ENCODE results near the gene ZFP91. TPM values are rescaled to one million over a fixed set of nuclear protein-coding genes. Genes with fewer than 3 reads are reported as not detected.
A peak's percentile ranks its signal among the peaks of the same experiment; 100 is the strongest.

ZFP91 gene
- total RNA-seq, 1 donor from 2014 or later = 38.6 TPM

GRCh38 chr11:58650496-58650895, 71.6 kb downstream of the ZFP91 start:
- no peak overlapping the region for H3K4me3 ChIP-seq (ENCODE audit: low read depth, low read length)
- DNase-seq (ENCODE audit: low read depth) = no peak
- no peaks in the 10 kb centered on the region for H3K27me3 ChIP-seq (ENCODE audit: control insufficient read depth, insufficient read depth, low read length)
- no peak for TF ChIP-seq CTCF (IDR thresholded peaks at IDR 0.05; ENCODE audit: insufficient read depth, low read length, poor library complexity, severe bottlenecking)
- no peaks in the 10 kb centered on the region for H3K36me3 ChIP-seq (ENCODE audit: control insufficient read depth, insufficient read depth, low read length)

DNA sequence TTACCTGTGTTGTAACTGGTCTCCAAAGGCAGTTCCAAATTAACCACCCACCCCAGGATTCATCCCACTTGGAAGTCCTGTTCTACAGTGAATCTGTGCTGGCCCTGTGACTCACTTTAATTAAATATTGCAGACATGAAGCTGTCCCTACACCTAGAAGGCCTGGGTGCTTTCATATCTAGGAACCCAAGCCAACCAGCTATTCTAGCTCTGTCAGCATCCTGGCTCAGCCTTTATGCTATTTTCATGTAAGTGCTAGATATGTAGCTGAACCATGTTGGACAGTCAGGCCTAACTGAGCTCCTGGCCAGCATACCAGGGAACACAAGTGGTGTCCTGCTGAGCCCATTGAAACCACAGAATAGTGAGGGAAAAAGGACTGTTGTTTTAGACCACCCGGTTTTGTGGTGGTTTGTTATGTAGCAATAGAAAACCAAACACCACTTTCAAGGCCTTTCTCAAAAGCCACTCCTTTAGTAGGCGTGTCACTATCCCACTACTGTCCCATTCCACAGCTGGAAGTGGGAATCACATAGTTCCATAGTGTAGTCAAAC, 73.9 kb downstream of the ZFP91 start:
- no peak for TF ChIP-seq CTCF (IDR thresholded peaks at IDR 0.05; ENCODE audit: insufficient read depth, low read length, poor library complexity, severe bottlenecking)

GRCh38 chr11:58654079-58654907, 75.4 kb downstream of the ZFP91 start:
- peak; percentile 92 for TF ChIP-seq CTCF (IDR thresholded peaks at IDR 0.05; ENCODE audit: insufficient read depth, low read length, poor library complexity, severe bottlenecking)
- Histone ChIP-seq H3K36me3 (ENCODE audit: control insufficient read depth, insufficient read depth, low read length) (no peaks in the 10 kb centered on the region), H3K4me3 (ENCODE audit: low read depth, low read length) (no peak overlapping the region), H3K27me3 (ENCODE audit: control insufficient read depth, insufficient read depth, low read length) (no peaks in the 10 kb centered on the region)
- peak; percentile 25 for DNase-seq (ENCODE audit: low read depth)

More for the DNA sequence above, 73.9 kb downstream of the ZFP91 start:
- Histone ChIP-seq H3K27me3 (ENCODE audit: control insufficient read depth, insufficient read depth, low read length) (no peaks in the 10 kb centered on the region), H3K36me3 (ENCODE audit: control insufficient read depth, insufficient read depth, low read length) (no peaks in the 10 kb centered on the region), H3K4me3 (ENCODE audit: low read depth, low read length) (no peak overlapping the region)
- DNase-seq (ENCODE audit: low read depth) = no peak

- no peak for TF ChIP-seq CTCF (IDR thresholded peaks at IDR 0.05; ENCODE audit: insufficient read depth, low read length, poor library complexity, severe bottlenecking)
- no peaks in the 10 kb centered on the region for H3K27me3 ChIP-seq (ENCODE audit: control insufficient read depth, insufficient read depth, low read length)
- DNase-seq (ENCODE audit: low read depth) = no peak
Measured at GRCh38 chr11:58654908-58655296, 76.0 kb downstream of the ZFP91 start.

DNA sequence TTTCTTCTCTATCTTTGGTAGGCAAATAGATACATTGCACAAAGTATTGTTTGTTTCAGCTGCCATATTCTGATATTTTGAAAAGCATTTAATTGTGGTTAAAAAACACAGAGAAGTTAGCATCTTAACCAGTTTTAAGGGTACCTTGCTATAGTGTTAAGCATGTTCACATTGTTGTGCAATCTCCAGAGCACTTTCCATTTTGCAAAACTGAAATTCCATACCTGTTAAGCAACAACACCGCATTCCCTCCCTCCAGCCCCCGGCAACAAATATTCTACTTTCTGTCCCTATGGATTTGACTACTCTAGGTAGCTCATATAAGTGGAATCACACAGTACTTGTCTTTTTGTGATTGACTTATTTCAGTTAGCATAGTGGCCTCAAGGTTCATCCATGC, 77.5 kb downstream of the ZFP91 start:
- DNase-seq (ENCODE audit: low read depth) = no peak
- no peak for TF ChIP-seq CTCF (IDR thresholded peaks at IDR 0.05; ENCODE audit: insufficient read depth, low read length, poor library complexity, severe bottlenecking)
- Histone ChIP-seq H3K36me3 (ENCODE audit: control insufficient read depth, insufficient read depth, low read length) (no peaks in the 10 kb centered on the region), H3K27me3 (ENCODE audit: control insufficient read depth, insufficient read depth, low read length) (no peaks in the 10 kb centered on the region), H3K4me3 (ENCODE audit: low read depth, low read length) (no peak overlapping the region)

More at GRCh38 chr11:58654908-58655296, 76.0 kb downstream of the ZFP91 start:
- Histone ChIP-seq H3K36me3 (ENCODE audit: control insufficient read depth, insufficient read depth, low read length) (no peaks in the 10 kb centered on the region), H3K4me3 (ENCODE audit: low read depth, low read length) (no peak overlapping the region)

Measured in kidney epithelial cell (primary cell).